GM21528 (cell line): ENCODE measurements around the gene AKAP6.

Source experiments
- ATAC-seq: cut with Tn5 transposase; IDR thresholded peaks from one replicate; pipeline ENCODE4 v1.9.1; 2021; ENCODE audit warnings: mild to moderate bottlenecking, moderate library complexity; ENCODE audit not compliant: unreplicated experiment, low FRiP score

The AKAP6 gene

GRCh38 chr14:32639208-32639607, 310.1 kb downstream of the AKAP6 start:
- ATAC-seq = no peak

- no peak for ATAC-seq
These were observed 316.5 kb downstream of the AKAP6 start for GRCh38 chr14:32645551-32645950.

GRCh38 chr14:32648434-32648833, 319.3 kb downstream of the AKAP6 start:
- ATAC-seq = no peak

DNA sequence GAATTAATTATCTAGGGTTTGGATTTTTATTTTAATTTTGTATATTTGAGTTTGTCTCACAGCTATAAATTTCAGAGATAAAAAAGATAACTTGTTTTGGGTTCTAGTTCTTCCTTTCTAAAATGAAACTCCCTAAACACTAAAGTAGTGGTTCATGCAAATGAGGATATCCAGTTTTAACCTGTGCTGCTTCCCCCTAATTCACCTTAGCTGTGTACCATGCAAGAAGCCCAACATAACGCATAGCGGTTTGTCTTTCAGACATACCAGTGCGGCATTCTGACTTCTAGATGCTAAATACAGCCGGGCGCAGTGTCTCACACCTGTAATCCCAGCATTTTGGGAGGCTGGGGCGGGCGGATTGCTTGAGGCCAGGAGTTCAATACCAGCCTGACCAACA, 320.9 kb downstream of the AKAP6 start:
- ATAC-seq = no peak

GRCh38 chr14:32650665-32651064, 321.6 kb downstream of the AKAP6 start:
- ATAC-seq = no peak

DNA sequence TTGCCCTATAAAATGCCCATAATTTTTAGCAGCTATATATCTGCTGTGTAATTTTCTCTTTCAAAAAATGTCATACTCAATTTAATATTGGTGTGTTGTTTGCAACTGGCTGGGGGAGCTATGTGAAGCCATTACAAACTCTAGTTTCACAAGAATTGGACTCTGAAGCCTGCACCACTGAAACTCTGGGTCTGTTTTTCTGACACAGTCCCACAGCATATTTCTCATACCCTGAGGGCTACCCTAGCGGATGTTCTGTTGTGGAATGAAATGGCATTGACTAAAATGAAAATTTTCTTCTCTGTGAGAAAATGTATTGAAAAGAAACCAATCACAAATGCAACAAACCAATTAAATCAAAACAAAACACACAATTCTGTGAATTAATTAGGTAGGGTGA, 325.0 kb downstream of the AKAP6 start:
- ATAC-seq = no peak

DNA sequence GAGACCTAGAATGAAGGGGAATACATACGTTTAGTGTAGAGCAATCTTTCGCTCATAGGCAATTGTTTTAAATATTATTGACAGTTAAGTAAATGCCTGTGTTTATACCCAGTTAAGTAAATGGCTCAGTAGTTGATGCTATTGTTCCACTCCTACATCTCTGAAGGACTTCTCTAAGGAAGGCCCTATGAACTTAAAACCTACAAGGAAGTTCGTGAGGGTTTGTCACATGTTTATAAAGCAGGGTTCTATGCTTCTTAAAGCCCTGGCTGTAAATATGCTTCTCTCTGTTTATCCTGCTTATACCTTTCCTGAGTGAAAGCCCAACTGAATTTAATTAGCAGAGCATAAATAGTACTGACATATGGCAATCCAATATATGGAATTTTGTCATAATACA, 327.5 kb downstream of the AKAP6 start:
- no peak for ATAC-seq

- ATAC-seq = no peak
These were observed 328.0 kb downstream of the AKAP6 start for GRCh38 chr14:32657081-32657480.

GRCh38 chr14:32661216-32661615, 332.1 kb downstream of the AKAP6 start:
- no peak for ATAC-seq

GRCh38 chr14:32662211-32662610, 333.1 kb downstream of the AKAP6 start:
- ATAC-seq = no peak

DNA sequence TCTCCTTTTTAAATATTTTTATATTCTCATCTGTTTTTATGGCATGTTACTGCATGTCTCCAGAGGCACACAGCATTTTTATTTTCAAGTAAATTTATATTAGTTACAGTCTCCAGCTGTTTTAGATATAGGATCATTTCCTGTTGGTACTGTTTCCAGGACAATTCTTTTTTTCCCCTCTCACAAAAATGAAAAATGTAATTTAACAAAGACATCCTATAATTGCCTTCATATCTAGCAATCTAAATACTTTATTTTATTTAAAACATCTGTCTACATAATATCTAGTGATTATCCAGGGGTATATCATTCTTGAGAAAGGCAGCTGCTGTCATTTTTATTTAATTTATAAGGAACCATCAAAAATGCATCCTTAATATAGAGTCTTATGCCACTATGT, 337.2 kb downstream of the AKAP6 start:
- no peak for ATAC-seq

- ATAC-seq = no peak
These were observed 338.2 kb downstream of the AKAP6 start for GRCh38 chr14:32667287-32667686.

DNA sequence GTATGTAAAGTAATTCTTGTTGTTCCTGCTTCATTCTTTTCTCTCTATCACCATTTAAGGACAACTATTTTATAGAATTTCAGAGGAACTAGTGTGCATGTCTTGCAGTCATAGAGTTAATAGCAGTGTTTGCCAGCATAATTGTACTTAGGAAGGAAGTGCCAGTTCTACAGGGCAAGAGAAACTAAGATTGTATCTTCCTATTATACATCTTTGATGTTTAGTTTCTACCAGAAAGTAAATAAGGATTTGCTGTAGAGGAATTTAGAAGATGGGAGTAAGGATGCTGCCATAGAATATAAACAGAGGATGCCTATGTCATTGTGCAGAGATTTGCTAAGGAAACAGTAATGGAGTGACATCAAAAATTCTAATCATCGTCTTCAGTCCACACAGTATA, 338.7 kb downstream of the AKAP6 start:
- no peak for ATAC-seq

- ATAC-seq = no peak
These were observed 340.3 kb downstream of the AKAP6 start for GRCh38 chr14:32669391-32669790.

- ATAC-seq = no peak
These were observed 346.3 kb downstream of the AKAP6 start for GRCh38 chr14:32675433-32675832.

GRCh38 chr14:32677129-32677780, 348.2 kb downstream of the AKAP6 start:
- ATAC-seq = no peak

GRCh38 chr14:32678088-32678487, 349.0 kb downstream of the AKAP6 start:
- ATAC-seq = no peak

- no peak for ATAC-seq
These were observed 351.0 kb downstream of the AKAP6 start for GRCh38 chr14:32679927-32680612.

DNA sequence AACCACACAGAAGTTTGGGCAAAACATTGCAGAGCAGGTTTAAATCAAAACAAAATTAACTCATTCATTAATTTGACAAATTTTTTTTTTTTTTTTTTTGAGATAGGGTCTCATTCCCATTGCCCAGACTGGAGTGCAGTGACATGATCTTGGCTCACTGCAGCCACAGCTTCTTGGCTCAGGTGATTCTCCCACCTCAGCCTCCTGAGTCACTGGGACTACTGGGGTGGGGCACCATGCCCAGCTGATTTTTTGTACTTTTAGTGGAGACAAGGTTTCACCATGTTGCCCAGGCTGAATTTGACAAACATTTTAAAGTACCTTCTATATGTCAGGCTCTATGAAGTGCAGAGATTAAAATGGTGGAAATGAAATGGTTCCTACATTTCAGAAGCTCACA, 352.5 kb downstream of the AKAP6 start:
- no peak for ATAC-seq

DNA sequence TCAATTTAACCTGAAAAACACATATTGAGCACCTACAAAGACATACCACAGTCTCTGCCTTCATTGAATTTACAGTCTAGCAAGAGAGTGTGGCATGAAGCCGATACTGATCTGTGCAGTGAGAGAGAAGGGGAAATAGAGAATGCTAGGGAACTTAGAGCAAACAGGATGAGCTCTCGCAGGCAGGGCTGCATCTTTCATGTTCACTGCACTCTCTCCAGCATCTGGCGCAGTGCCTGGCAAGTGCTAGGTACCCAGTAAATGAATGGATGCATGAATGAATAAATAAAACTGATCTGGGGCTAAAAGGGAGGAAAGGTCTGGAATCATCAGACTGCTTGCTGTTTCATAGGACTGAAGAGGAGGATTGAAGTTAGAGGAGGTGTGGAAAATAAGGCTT, 353.1 kb downstream of the AKAP6 start:
- ATAC-seq = no peak

GRCh38 chr14:32683679-32684078, 354.6 kb downstream of the AKAP6 start:
- no peak for ATAC-seq

- ATAC-seq = no peak
These were observed 359.8 kb downstream of the AKAP6 start for GRCh38 chr14:32688941-32689340.
